Measurements from ENCODE around the gene GINS2.

Gene GINS2

GRCh38 chr16:85667261-85667660 lies 21.5 kb downstream of the GINS2 start:
- no peak for DNase-seq (ENCODE audit: low read depth)

GRCh38 chr16:85665929-85666328 lies 22.8 kb downstream of the GINS2 start:
- DNase-seq (ENCODE audit: low read depth): no peak

GRCh38 chr16:85665373-85665740 lies 23.4 kb downstream of the GINS2 start:
- DNase-seq (ENCODE audit: low read depth): no peak

- DNase-seq (ENCODE audit: low read depth): no peak
These were observed 24.0 kb downstream of the GINS2 start for GRCh38 chr16:85664580-85665372.

- DNase-seq (ENCODE audit: low read depth): no peak
These were observed 24.8 kb downstream of the GINS2 start for GRCh38 chr16:85663891-85664321.

GRCh38 chr16:85662976-85663830 lies 25.6 kb downstream of the GINS2 start:
- DNase-seq (ENCODE audit: low read depth): no peak

- no peak for DNase-seq (ENCODE audit: low read depth)
These were observed 26.3 kb downstream of the GINS2 start for GRCh38 chr16:85662482-85662812.

- no peak for DNase-seq (ENCODE audit: low read depth)
These were observed 26.8 kb downstream of the GINS2 start for GRCh38 chr16:85661740-85662481.

GRCh38 chr16:85660843-85661739 lies 27.7 kb downstream of the GINS2 start:
- no peak for DNase-seq (ENCODE audit: low read depth)

- DNase-seq (ENCODE audit: low read depth): no peak
These were observed 28.8 kb downstream of the GINS2 start for GRCh38 chr16:85659805-85660511.

GRCh38 chr16:85659336-85659735 lies 29.4 kb downstream of the GINS2 start:
- DNase-seq (ENCODE audit: low read depth): no peak

- no peak for DNase-seq (ENCODE audit: low read depth)
These were observed 30.0 kb downstream of the GINS2 start for GRCh38 chr16:85658504-85659326.

- DNase-seq (ENCODE audit: low read depth): no peak
These were observed 30.8 kb downstream of the GINS2 start for GRCh38 chr16:85657996-85658395.

GRCh38 chr16:85657267-85657650 lies 31.5 kb downstream of the GINS2 start:
- DNase-seq (ENCODE audit: low read depth): no peak

- DNase-seq (ENCODE audit: low read depth): no peak
These were observed 32.1 kb downstream of the GINS2 start for GRCh38 chr16:85656351-85657266.

- DNase-seq (ENCODE audit: low read depth): no peak
These were observed 33.3 kb downstream of the GINS2 start for GRCh38 chr16:85655216-85656129.

- DNase-seq (ENCODE audit: low read depth): no peak
These were observed 34.3 kb downstream of the GINS2 start for GRCh38 chr16:85654251-85655095.
